Activated T-helper 1 cell treated with anti-CD3 and anti-CD28 coated beads, Interleukin-12 subunit alpha, Interleukin-12 subunit beta, Interleukin-2, Interleukin-4 antibody, amounts not matched to agents 30 ng/mL and 10 ng/mL and 1 ng/mL, durations not matched to agents 14 hours and 24 hours and 36 hours (primary cell): ENCODE measurements around the gene CEP104. TPM values are rescaled to one million over a fixed set of nuclear protein-coding genes. Genes with fewer than 3 reads are reported as not detected.

ENCODE experiments used
- DNase-seq: peaks from one replicate; pipeline ENCODE4 v3.0.0; 2021; ENCODE audit warnings: low spot score
- H3K27ac Mint-ChIP-seq: one replicate; pipeline ENCODE4 v1.8.0; 2021; ENCODE audit warnings: mild to moderate bottlenecking, mixed read lengths
- H3K27me3 Mint-ChIP-seq: one replicate; pipeline ENCODE4 v1.8.0; 2022; ENCODE audit warnings: mild to moderate bottlenecking, moderate library complexity, mixed read lengths; ENCODE audit not compliant: insufficient read depth
- H3K36me3 Mint-ChIP-seq: one replicate; pipeline ENCODE4 v1.8.0; 2021; ENCODE audit warnings: low read depth, mixed read lengths
- H3K4me1 Mint-ChIP-seq: one replicate; pipeline ENCODE4 v1.8.0; 2021; ENCODE audit warnings: low read depth, mixed read lengths
- H3K4me3 Mint-ChIP-seq: one replicate; pipeline ENCODE4 v1.8.0; 2021; ENCODE audit warnings: mild to moderate bottlenecking, moderate library complexity, mixed read lengths
- H3K9me3 Mint-ChIP-seq: one replicate; pipeline ENCODE4 v1.8.0; 2021; ENCODE audit warnings: mixed read lengths
- intact Hi-C: fragments of 100-400 bp; cut with micrococcal nuclease; formaldehyde crosslinking; loops from one replicate; pipeline ENCODE4 v1.15.1; 2024
- total RNA-seq: library from RNA; stranded (reverse); gene quantifications from 2 replicates; pipeline ENCODE4 v1.2.3, GENCODE V29; 2022

Gene CEP104
- total RNA-seq, result 43.4 and 55.5 TPM in 2 replicates

DNA sequence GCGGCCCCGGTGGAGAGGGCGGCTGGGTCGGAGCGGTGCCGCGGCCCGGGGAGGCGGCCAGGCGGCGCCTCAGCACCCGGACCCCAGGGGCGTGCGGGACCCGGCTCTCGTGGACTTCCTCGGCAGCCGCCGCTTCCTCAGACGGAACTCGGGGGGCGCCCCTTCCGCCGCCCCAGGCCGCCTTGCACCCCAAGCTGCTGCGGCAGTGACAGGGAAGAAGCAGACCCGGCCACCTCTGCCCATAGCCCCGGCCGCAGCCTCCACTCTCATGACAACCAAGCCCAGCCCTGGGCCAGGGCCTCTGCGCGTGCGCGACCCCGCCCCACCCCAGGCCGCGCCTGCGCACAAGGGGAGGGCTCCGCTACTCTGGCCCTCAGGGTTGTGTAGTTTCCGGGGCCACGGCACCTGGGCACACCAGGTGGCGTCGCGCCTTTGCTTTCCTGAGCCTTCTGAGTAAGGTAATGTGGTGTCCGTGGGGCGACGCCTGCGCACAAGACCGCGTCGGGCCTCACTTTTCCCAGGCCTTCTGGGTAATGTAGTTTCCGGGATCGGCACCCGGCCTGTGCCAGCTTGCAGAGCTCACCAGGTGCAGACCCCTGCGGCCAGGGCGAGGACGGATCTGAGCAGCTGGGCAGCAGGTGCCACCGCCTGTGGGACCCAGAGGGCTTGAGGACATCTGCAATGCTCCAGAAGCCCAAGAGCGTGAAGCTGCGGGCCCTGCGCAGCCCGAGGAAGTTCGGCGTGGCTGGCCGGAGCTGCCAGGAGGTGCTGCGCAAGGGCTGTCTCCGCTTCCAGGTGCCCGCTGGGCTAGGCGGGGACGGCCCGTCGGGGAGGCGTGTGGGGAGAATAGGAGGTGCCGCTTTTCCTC lies at the start of gene CEP104, which contains the start of gene DFFB:
TSS of gene CEP104 (minus strand) at position 289 of the 868 bp plus-strand sequence. CDS start 4,804 bp downstream, outside the sequence.
TSS of gene DFFB (plus strand) at position 554 of the 868 bp plus-strand sequence. CDS start at position 682, 128 bp downstream.
- intact Hi-C loops, result loop anchor here (1.0 kb wide), 5 partner anchors 43 to 207 kb away; partner anchors contain the start of genes C1orf174, LRRC47, SMIM1 and WRAP73
- H3K27ac Mint-ChIP-seq, result peak within 1 kb of the TSS; percentile 83
- H3K36me3 Mint-ChIP-seq, result peaks cover 1% of the 10 kb centered on the region
- H3K4me1 Mint-ChIP-seq, result peaks cover 15% of the 10 kb centered on the region
- no peaks in the 10 kb centered on the region for H3K27me3 Mint-ChIP-seq
- peak within 1 kb of the TSS; percentile 94 for H3K4me3 Mint-ChIP-seq
- no peaks in the 10 kb centered on the region for H3K9me3 Mint-ChIP-seq
- DNase-seq, result peak; percentile 97

DNA sequence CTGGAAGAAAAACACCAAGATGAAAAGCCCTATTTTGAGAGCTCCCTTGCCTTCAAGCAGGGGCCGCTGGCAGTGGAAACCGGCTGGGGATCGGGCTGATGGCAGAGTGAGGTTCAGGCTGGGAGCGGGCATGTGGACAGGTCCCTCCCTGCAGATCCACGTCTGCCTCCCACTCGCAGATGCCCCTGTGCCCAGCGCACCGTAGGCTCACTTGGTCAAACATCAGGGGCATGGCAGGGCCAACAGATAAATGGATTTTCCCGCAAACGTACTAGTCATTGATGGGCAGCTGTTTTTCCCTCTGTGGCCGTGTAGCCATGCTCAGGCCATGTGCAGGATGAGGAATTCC lies 49.6 kb upstream of the CEP104 start:
- peaks cover 21% of the 10 kb centered on the region for H3K4me1 Mint-ChIP-seq
- no peaks in the 10 kb centered on the region for H3K36me3 Mint-ChIP-seq
- DNase-seq, result no peak
- H3K4me3 Mint-ChIP-seq, result no peak overlapping the region
- no peaks in the 10 kb centered on the region for H3K27me3 Mint-ChIP-seq
- H3K9me3 Mint-ChIP-seq, result no peaks in the 10 kb centered on the region
- H3K27ac Mint-ChIP-seq, result no peak overlapping the region
- intact Hi-C loops, result loop anchor here (10.0 kb wide), 2 partner anchors 1262 to 1362 kb away; no protein-coding TSS in a partner anchor

DNA sequence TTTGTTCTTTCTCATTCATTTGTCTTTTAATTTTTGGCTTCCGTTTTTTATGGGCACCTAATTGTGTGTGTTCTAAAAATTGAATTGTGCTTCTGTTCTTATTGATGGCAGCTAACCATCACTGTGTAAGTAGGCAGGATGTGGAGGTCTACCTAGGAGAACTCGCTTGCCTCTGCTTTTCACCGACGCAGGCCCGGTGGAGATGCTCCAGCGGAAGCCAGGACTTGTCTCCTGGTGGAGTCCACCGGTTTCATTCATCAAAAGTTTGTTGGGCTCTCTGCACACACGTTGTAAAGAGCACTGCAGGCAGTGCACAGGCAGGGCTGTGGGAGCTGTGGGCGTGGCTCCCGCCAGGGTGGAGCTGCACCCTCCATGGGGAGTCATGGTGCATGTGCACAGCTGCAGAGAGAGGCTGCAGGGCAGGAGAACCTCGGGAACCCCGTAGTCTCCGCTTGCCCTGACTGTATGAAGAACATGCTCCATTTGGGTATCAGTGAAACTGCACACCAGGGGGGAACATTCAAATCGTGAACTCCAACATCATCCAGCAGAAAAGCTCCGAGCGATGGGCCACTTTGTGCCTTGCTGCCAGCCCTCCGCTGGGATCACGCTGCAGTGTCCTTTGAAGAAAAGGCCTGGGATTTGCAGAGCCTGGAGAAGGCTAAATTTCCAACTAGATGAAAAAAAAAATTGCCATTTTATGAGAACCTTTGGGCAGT lies 49.1 kb upstream of the CEP104 start:
- DNase-seq, result no peak
- intact Hi-C loops, result loop anchor here (10.0 kb wide), 2 partner anchors 1261 to 1361 kb away; no protein-coding TSS in a partner anchor

DNA sequence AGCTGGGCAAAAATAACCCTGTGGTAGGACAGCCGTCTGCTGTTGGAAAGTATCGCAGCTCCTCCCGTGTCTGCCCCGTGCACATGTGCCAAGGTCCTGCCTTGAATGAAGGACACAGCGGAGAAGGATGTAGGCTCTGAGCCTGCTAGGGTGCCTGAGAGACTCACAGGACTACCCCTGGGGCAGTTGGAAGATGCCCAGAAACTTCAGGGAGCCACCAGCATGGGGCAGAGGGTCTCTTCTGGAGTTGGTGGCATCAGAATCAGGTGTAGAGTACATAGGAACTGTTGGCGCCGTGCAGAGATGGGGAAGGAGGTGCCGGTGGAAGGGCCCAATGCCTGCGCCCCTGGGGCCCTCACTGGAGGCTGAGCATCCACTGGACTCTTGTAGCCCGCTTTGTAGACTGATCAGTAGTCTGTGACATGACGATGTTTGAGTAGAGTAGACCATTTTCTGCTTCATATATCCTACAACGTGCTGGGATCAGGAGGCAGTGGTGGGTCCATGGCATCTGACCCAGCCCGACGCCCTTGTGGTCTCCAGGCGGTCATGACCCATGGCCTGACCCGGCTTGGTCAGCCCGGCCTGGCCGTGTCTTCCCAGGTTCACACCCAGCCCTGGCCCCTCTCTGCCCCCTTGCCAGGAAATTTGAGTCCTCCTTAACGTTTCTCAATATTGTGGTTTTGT lies 48.4 kb upstream of the CEP104 start:
- Mint-ChIP-seq H3K4me1 (peaks cover 21% of the 10 kb centered on the region), H3K27me3 (no peaks in the 10 kb centered on the region), H3K36me3 (no peaks in the 10 kb centered on the region), H3K9me3 (no peaks in the 10 kb centered on the region), H3K27ac (no peak overlapping the region), H3K4me3 (no peak overlapping the region)
- intact Hi-C loops, result loop anchor here (10.0 kb wide), 2 partner anchors 1261 to 1361 kb away; no protein-coding TSS in a partner anchor
- no peak for DNase-seq

More for the DNA sequence above, 49.1 kb upstream of the CEP104 start:
- Mint-ChIP-seq H3K36me3 (no peaks in the 10 kb centered on the region), H3K9me3 (no peaks in the 10 kb centered on the region), H3K4me3 (no peak overlapping the region), H3K4me1 (peaks cover 21% of the 10 kb centered on the region), H3K27me3 (no peaks in the 10 kb centered on the region), H3K27ac (no peak overlapping the region)

GRCh38 chr1:3904843-3905185 lies 47.8 kb upstream of the CEP104 start:
- Mint-ChIP-seq H3K27ac (no peak overlapping the region), H3K4me1 (peaks cover 21% of the 10 kb centered on the region), H3K4me3 (no peak overlapping the region), H3K36me3 (no peaks in the 10 kb centered on the region), H3K9me3 (no peaks in the 10 kb centered on the region), H3K27me3 (no peaks in the 10 kb centered on the region)
- intact Hi-C loops, result loop anchor here (5.0 to 10.0 kb wide), 4 partner anchors 373 to 1513 kb away; partner anchors contain the start of genes MORN1 and RER1
- DNase-seq, result no peak

- Mint-ChIP-seq H3K4me1 (peaks cover 21% of the 10 kb centered on the region), H3K9me3 (no peaks in the 10 kb centered on the region), H3K27ac (no peak overlapping the region), H3K36me3 (no peaks in the 10 kb centered on the region), H3K4me3 (no peak overlapping the region), H3K27me3 (no peaks in the 10 kb centered on the region)
- no peak for DNase-seq
- intact Hi-C loops, result loop anchor here (5.0 to 10.0 kb wide), 4 partner anchors 372 to 1512 kb away; partner anchors contain the start of genes MORN1 and RER1
Measured at GRCh38 chr1:3904006-3904842, 47.2 kb upstream of the CEP104 start.

GRCh38 chr1:3903141-3904005 lies 46.4 kb upstream of the CEP104 start:
- peaks cover 30% of the 10 kb centered on the region for H3K4me1 Mint-ChIP-seq
- intact Hi-C loops, result loop anchor here (5.0 to 10.0 kb wide), 4 partner anchors 371 to 1511 kb away; partner anchors contain the start of genes MORN1 and RER1

GRCh38 chr1:3902571-3903091 lies 45.6 kb upstream of the CEP104 start:
- Mint-ChIP-seq H3K9me3 (peaks cover 13% of the 10 kb centered on the region), H3K27ac (peak overlapping the region; percentile 69), H3K36me3 (peaks cover 7% of the 10 kb centered on the region), H3K4me1 (peaks cover 35% of the 10 kb centered on the region), H3K27me3 (no peaks in the 10 kb centered on the region), H3K4me3 (peak overlapping the region; percentile 38)
- intact Hi-C loops, result loop anchor here (5.0 to 10.0 kb wide), 4 partner anchors 370 to 1510 kb away; partner anchors contain the start of genes MORN1 and RER1
- DNase-seq, result no peak

More at GRCh38 chr1:3903141-3904005, 46.4 kb upstream of the CEP104 start:
- Mint-ChIP-seq H3K27me3 (no peaks in the 10 kb centered on the region), H3K27ac (peak overlapping the region; percentile 69), H3K9me3 (peaks cover 6% of the 10 kb centered on the region), H3K36me3 (peaks cover 3% of the 10 kb centered on the region), H3K4me3 (peak overlapping the region; percentile 45)
- no peak for DNase-seq

DNA sequence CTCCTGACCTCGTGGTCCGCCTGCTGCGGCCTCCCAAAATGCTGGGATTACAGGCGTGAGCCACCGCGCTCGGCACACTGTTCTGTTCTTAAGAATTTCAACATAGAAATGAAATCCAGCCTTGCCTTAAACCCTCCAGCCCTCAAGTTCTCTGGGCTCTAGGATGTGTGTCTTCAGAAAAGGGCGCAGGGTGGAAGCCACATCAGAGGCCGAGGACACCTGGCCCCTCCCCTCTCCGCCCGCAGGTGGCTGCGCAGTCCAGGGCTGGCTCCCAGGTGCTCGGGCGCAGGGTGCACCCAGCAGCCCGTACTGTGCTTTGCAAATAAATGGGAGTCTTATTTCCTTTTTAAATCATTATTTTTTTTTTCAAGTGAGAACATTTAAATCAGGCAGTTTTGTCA lies 45.1 kb upstream of the CEP104 start:
- Mint-ChIP-seq H3K9me3 (peaks cover 17% of the 10 kb centered on the region), H3K27ac (peak overlapping the region; percentile 69), H3K4me3 (peak overlapping the region; percentile 38), H3K27me3 (no peaks in the 10 kb centered on the region), H3K4me1 (peaks cover 40% of the 10 kb centered on the region), H3K36me3 (peaks cover 10% of the 10 kb centered on the region)
- intact Hi-C loops, result loop anchor here (5.0 to 10.0 kb wide), 4 partner anchors 370 to 1510 kb away; partner anchors contain the start of genes MORN1 and RER1
- DNase-seq, result no peak

GRCh38 chr1:3900969-3901529 lies 44.0 kb upstream of the CEP104 start:
- no peaks in the 10 kb centered on the region for H3K27me3 Mint-ChIP-seq
- DNase-seq, result peak; percentile 89
- H3K27ac Mint-ChIP-seq, result peak overlapping the region; percentile 100
- intact Hi-C loops, result loop anchor here (1.0 to 10.0 kb wide), 11 partner anchors 10 to 1509 kb away; partner anchors contain the start of genes CEP104, DFFB, LRRC47 and MORN1
- H3K4me1 Mint-ChIP-seq, result peaks cover 49% of the 10 kb centered on the region
- H3K36me3 Mint-ChIP-seq, result peaks cover 16% of the 10 kb centered on the region
- peak overlapping the region; percentile 90 for H3K4me3 Mint-ChIP-seq
- H3K9me3 Mint-ChIP-seq, result peaks cover 18% of the 10 kb centered on the region
